HuH-7.5 (cell line): ENCODE data around the gene DOK5.
A peak's percentile ranks its signal among the peaks of the same experiment; 100 is the strongest.
"Not testable (repeated sequence)": the region's sequence is repeated elsewhere in the genome, so short reads cannot be mapped to it uniquely, and the experiment has no call there.

Experiments used
- DNase-seq: peaks from one replicate; pipeline ENCODE4 v3.0.0; 2011; ENCODE audit warnings: low spot score

DOK5 gene

GRCh38 chr20:54475334-54476168, at the start of gene DOK5:
TSS of gene DOK5 (plus strand) at chr20:54475593. CDS start at chr20:54475947, 354 bp downstream.
- DNase-seq = no peak

GRCh38 chr20:54429364-54429763, 46.0 kb upstream of the DOK5 start:
- DNase-seq = no peak

- no peak for DNase-seq
These were observed 44.0 kb upstream of the DOK5 start for GRCh38 chr20:54431156-54431944.

DNA sequence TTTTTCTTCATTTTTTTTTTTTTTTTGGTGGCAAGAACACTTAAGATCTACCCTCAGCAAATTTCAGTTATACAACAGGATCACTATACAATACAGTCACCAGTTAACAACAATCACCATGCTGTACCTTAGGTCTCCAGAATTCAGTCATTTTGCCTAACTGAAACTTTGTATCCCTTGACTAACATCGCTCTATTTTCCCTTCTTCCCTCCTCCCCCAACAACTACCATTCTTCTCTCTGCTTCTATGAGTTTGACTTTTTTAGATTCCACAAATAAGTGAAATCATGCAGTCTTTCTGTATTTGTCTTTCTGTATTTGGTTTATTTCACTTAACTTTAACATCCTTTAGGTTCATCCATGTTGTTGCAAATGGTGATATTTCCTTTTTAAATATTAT, 42.4 kb upstream of the DOK5 start:
- no peak for DNase-seq

GRCh38 chr20:54433636-54434035, 41.8 kb upstream of the DOK5 start:
- no peak for DNase-seq

GRCh38 chr20:54434196-54434595, 41.2 kb upstream of the DOK5 start:
- no peak for DNase-seq

GRCh38 chr20:54435015-54435414, 40.4 kb upstream of the DOK5 start:
- no peak for DNase-seq

DNA sequence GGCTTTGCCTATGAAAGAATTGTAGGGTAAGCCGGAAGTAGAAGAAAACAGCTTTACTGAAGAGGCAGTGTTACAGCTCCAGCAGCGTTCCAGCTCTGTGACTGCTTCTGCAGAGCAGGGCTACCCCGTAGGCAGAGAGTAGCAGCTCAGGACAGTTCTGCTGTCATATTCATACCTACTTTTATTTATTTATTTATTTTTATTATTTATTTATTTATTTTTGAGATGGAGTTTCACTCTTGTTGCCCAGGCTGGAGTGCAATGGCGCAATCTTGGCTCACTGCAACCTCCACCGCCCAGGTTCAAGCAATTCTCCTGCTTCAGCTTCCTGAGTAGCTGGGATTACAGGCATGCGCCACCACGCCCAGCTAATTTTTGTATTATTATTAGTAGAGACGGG, 39.0 kb upstream of the DOK5 start:
- DNase-seq = not testable (repeated sequence)

DNA sequence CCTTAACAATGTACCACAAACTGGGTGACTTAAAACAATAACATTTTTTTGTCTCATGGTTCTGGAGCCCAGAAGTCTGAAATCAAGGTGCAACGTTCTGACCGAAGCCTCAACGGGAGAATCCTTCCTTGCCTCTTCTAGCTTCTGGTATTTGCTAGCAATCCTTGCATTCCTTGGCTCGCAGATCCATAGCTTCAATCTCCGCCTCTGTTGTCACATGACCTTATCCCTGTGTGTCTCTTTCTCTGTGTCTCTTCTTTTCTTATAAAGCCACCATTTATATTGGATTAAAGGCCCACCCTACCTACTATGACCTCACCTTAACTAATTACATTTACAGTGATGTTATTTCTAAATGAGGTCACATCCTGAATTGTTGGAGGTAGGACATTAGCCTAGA, 37.2 kb upstream of the DOK5 start:
- no peak for DNase-seq

GRCh38 chr20:54450207-54450606, 25.2 kb upstream of the DOK5 start:
- no peak for DNase-seq

DNA sequence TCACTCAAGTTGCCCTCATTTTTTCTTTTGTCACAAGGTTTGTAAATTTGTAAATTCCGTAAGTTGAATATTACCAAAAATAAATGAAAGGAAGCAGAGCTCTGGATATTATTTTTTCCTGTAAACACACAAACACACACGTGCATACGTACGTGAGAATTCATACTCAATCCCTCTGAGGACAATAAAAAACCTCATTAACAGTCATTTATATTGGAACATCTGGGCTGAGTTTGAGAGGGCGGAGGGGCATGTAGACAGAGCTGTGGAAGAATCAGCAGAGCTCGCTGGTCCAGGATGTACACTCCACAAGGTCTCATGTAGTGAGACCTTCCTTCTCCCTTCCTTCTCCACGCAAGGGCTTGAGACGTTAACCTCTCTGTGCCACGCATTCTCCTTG, 24.2 kb upstream of the DOK5 start:
- no peak for DNase-seq

DNA sequence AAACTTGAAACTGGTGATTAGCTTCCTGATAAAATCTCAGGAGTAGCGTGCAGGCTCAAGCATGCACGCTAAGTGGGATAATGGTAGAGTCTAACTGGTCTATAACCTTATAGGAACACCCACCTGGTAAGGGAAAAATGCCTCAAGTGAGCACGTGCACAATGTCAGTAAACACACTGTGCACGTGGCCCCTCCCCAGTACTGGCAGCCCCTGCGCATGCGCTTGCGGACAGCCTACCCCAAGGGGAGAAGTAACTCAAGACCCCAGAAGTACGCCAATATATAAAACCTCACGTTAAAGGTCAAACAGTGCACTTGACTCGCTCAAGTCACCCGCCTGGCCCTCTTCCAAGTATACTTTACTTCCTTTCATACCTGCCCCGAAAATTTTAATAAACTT, 23.1 kb upstream of the DOK5 start:
- no peak for DNase-seq

DNA sequence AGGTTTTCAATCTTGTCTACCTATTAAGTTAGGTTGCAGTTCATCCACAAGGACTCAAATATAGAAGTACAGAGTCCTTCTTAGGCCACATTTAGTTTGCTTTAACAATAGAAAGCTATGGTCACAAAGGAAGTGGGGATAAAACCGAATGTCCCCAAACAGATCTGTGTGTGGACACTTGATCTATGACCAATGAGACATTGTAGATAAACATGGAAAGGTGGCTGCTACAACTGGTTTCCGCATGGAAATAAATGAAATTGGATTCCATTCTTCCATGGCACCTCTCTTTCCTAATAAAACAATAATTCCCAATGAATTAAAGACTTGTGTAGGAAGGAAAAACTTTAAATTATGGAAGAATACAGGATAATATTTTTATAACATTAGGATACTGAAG, 20.4 kb upstream of the DOK5 start:
- DNase-seq = no peak

DNA sequence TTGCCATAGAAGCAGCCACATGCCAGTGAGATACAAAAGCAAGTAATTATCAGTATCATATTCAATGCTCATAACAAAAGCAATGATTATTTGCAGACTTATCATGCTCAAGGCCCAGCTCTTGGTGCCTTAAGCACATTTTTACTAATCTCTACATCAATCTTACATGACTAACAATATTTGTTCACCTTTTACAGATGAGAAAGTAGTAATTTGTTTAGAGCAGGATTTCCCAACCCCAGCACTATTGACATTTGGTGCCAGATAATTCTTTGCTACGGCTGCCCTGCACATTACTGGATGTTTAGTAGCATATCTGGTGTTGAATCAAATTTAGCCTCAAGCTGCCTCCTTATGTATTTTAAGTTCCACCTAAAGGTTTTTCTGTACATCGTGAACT, 19.0 kb upstream of the DOK5 start:
- DNase-seq = peak; percentile 48

- DNase-seq = no peak
These were observed 18.4 kb upstream of the DOK5 start for GRCh38 chr20:54456961-54457360.

- DNase-seq = no peak
These were observed 17.2 kb upstream of the DOK5 start for GRCh38 chr20:54458219-54458618.

DNA sequence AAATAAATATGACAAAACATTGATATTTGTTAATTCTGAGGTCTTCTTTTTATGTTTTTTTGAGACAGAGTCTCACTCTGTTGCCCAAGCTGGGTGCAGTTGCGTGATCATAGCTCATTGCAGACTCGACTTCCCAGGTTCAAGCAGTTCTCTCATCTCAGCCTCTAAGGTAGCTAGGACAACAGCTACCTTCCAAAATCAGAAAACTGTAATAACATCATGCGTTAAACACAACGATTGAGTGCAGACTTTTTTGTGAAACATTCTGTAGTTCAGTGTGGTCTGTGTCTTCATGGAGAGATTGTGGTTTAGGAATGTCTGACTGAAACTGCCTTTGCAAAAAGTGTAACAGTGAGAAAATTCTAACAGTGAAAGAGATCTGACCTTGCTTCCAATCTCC, 16.1 kb upstream of the DOK5 start:
- DNase-seq = no peak

DNA sequence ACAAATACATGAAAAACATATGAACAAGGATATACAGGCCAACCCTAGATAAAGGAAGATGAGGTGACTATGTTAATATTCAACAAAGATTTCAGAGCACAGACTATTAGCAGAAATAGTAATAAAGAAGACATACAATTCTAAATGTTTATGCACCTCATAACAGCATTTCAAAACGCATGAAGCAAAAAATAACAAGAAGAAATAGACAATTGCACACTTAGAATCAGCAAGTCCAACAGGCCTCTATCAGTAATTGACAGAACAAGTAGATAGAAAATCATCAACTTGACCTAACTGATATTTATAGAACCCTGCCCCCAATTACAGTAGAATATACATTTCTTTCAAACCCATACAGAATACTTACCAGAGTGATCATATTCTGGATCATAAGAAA, 11.4 kb upstream of the DOK5 start:
- DNase-seq = no peak

- DNase-seq = no peak
These were observed 9.3 kb upstream of the DOK5 start for GRCh38 chr20:54466127-54466526.

DNA sequence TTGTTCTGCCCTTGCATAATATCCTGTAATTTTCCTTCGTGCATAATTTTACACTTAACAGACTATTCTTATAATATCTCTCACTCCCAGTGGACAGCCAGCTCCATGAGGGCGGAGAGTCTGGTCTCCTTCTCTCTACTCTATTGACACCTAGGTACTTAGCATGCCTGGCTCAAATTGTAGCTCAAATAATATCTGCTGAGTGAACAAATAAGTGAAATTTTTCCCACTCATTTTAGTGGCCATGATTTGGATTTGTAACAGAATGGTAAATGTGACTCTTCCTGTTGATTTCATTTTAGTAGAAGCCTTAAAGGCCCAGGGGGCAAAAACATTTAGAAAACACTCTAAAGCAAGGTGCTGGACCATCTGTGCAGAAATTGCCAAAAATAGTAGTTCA, 7.8 kb upstream of the DOK5 start:
- no peak for DNase-seq

DNA sequence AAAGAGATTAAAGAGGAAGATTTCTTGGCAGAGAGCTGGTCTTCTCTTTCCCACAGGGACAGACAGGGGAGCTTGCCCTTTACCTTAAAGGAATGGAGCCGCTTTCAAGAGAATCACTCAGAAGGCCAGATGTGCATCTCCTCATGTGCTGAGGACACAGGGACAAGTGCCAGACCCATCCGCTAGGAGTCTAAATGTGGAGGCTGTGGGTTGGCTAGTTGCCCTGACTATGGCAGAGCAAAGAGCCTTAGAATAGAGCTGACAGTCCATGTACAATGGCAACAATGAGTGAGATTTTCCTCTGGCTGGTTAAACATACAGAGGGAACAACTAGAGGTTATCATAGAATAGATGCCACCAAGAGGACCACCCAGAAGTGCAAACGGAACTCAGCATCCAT, 7.3 kb upstream of the DOK5 start:
- no peak for DNase-seq

DNA sequence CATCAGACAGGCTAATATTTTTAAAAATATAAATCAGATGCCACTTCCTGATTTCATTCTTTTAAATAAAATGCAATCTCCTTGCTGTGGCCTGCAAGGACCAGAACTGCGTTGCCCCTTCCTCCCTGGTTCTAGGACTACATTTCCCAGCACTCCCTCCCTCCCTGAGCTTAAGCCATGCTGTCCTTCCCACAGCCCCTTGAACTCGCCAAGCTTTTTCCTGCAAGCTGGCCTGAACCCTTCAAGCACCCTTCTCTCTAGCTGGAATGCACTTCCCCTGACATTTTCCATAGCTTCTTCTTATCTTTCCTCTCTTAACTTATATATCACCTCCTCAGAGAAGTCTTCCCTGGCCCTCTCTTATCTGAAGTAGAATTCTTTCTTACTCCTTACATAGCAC, 6.1 kb upstream of the DOK5 start:
- DNase-seq = no peak

- DNase-seq = no peak
These were observed 5.4 kb upstream of the DOK5 start for GRCh38 chr20:54469952-54470351.

GRCh38 chr20:54470697-54471096, 4.7 kb upstream of the DOK5 start:
- no peak for DNase-seq
